B cell (primary cell): ENCODE data around the gene RAB31. TPM values are rescaled to one million over a fixed set of nuclear protein-coding genes. Genes with fewer than 3 reads are reported as not detected.

Source experiments
- ATAC-seq: fragments of 200-7000 bp; cut with Tn5 transposase; one replicate; pipeline ENCODE4 v1.10.0; 2021; ENCODE audit warnings: low read depth, mild to moderate bottlenecking, moderate number of reproducible peaks, moderate library complexity
- CTCF ChIA-PET: fragments of 350-600 bp; sonication (Branson Sonifier 250); formaldehyde crosslinking; loops from one replicate; lab custom pipeline; 2021; ENCODE audit warnings: antibody characterized with exemption, inconsistent platforms; lab: Charles Lee
- POLR2A ChIA-PET: fragments of 350-600 bp; sonication (Branson Sonifier 250); formaldehyde crosslinking; loops from one replicate; lab custom pipeline; 2021; ENCODE audit warnings: antibody characterized with exemption; lab: Charles Lee
- DNase-seq: peaks from one replicate; pipeline ENCODE4 v3.0.0; 2013
- H2AFZ ChIP-seq: 2 replicates; pipeline ENCODE4 v1.6.1; 2012; ENCODE audit warnings: mild to moderate bottlenecking, low read depth, low read length; ENCODE audit not compliant: insufficient read depth, poor library complexity, severe bottlenecking
- H3K27ac ChIP-seq, 2 donors: 1 replicate in 1 of 2; 2 replicates in 1 of 2; pipeline ENCODE4 v1.5.1; 2012 to 2013; ENCODE audit warnings: low read length in 2 of 2, mild to moderate bottlenecking in 2 of 2, moderate library complexity in 1 of 2
- H3K27me3 ChIP-seq, 4 experiments: fragments of 200-600 bp in 1 of 4; sonication (generic) in 1 of 4; replicated peaks in 1 of 4; 1 replicate in 2 of 4; 2 replicates in 2 of 4; pipeline versions ENCODE4 v1.6.1 to v1.7.0; 2013 to 2016; ENCODE audit warnings: low read length in 3 of 4, mild to moderate bottlenecking in 2 of 4, mixed read lengths in 1 of 4, moderate library complexity in 1 of 4; ENCODE audit not compliant: insufficient read depth in 4 of 4, control insufficient read depth in 3 of 4; ENCODE audit errors: control extremely low read depth in 1 of 4
- H3K36me3 ChIP-seq, 2 experiments: replicated peaks in 1 of 2; 1 replicate in 1 of 2; 2 replicates in 1 of 2; pipeline versions ENCODE4 v1.6.1 to v1.7.1; 2013; ENCODE audit warnings: low read length in 1 of 2; ENCODE audit not compliant: insufficient read depth in 2 of 2, control insufficient read depth in 1 of 2; ENCODE audit errors: control extremely low read depth in 1 of 2, extremely low read depth in 1 of 2
- H3K4me1 ChIP-seq, 2 donors: fragments of 200-600 bp in 1 of 2; sonication (generic) in 1 of 2; 1 replicate in 1 of 2; 2 replicates in 1 of 2; pipeline versions ENCODE4 v1.5.1 to v1.6.1; 2013 to 2017; ENCODE audit warnings: low read length in 2 of 2; ENCODE audit not compliant: control insufficient read depth in 2 of 2, insufficient read depth in 2 of 2
- H3K4me2 ChIP-seq: replicated peaks from 2 replicates; pipeline ENCODE3; 2012; ENCODE audit warnings: mild to moderate bottlenecking, low read depth, low read length; ENCODE audit not compliant: poor library complexity, severe bottlenecking
- H3K4me3 ChIP-seq, 5 experiments: fragments of 200-600 bp in 1 of 5; sonication (generic) in 1 of 5; 1 replicate in 3 of 5; 2 replicates in 2 of 5; pipeline versions ENCODE4 v1.5.1 to v1.7.0; 2011 to 2016; ENCODE audit warnings: low read length in 4 of 5, mild to moderate bottlenecking in 4 of 5, low read depth in 2 of 5, control low read depth in 1 of 5, moderate library complexity in 1 of 5; ENCODE audit not compliant: insufficient read depth in 1 of 5; ENCODE audit errors: control extremely low read depth in 1 of 5, extremely low read depth in 1 of 5
- H3K79me2 ChIP-seq: fragments of 200-600 bp; sonication (generic); one replicate; pipeline ENCODE4 v1.6.0; 2016; ENCODE audit warnings: low read length; ENCODE audit not compliant: control insufficient read depth, insufficient read depth
- H3K9ac ChIP-seq: fragments of 200-600 bp; sonication (generic); 2 replicates; pipeline ENCODE4 v1.6.1; 2017; ENCODE audit warnings: mild to moderate bottlenecking, low read length, moderate library complexity
- H3K9me3 ChIP-seq, 3 donors: one replicate each; pipeline versions ENCODE4 v1.6.1 to v1.7.1; 2013; ENCODE audit warnings: low read length in 2 of 3; ENCODE audit not compliant: control insufficient read depth in 2 of 3, insufficient read depth in 1 of 3; ENCODE audit errors: control extremely low read depth in 1 of 3
- H4K20me1 ChIP-seq: 2 replicates; pipeline ENCODE4 v1.6.0; 2012; ENCODE audit warnings: mild to moderate bottlenecking, low read length; ENCODE audit not compliant: insufficient read depth, control insufficient read depth, poor library complexity, severe bottlenecking
- H3K27ac Mint-ChIP-seq: one replicate; pipeline ENCODE4 v1.8.0; 2021; ENCODE audit warnings: mixed read lengths
- H3K27me3 Mint-ChIP-seq: one replicate; pipeline ENCODE4 v1.8.0; 2021; ENCODE audit warnings: mixed read lengths
- H3K4me1 Mint-ChIP-seq: one replicate; pipeline ENCODE4 v1.8.0; 2021; ENCODE audit warnings: mixed read lengths
- H3K4me3 Mint-ChIP-seq: one replicate; pipeline ENCODE4 v1.8.0; 2021; ENCODE audit warnings: mixed read lengths
- H3K9me3 Mint-ChIP-seq: one replicate; pipeline ENCODE4 v1.8.0; 2022; ENCODE audit warnings: mixed read lengths; ENCODE audit not compliant: insufficient read depth
- EZH2 ChIP-seq: IDR thresholded peaks from 2 replicates; pipeline ENCODE4 v1.6.1; 2012; ENCODE audit warnings: borderline replicate concordance, low read depth, mild to moderate bottlenecking, moderate library complexity, low read length; ENCODE audit not compliant: insufficient read depth, poor library complexity, severe bottlenecking
- WGBS: methylation state at CpG from one replicate; pipeline ENCODE4 v1.1.5; 2013; ENCODE audit warnings: missing lambda C conversion rate; ENCODE audit not compliant: insufficient coverage; 5-methylcytosine and 5-hydroxymethylcytosine counted together
- intact Hi-C: fragments of 100-400 bp; cut with micrococcal nuclease; formaldehyde crosslinking; loops from one replicate; pipeline ENCODE4 v1.10.0; 2022
- polyA plus RNA-seq: library from polyadenylated mRNA; depleted of rRNA; stranded (reverse); fragments of >200 nt; gene quantifications from 2 replicates; pipeline ENCODE4 v1.2.3, GENCODE V29; 2012
- total RNA-seq, 2 donors: library from RNA; stranded (reverse); fragments of 120-200 nt in 1 of 2; gene quantifications; 1 replicate in 1 of 2; 2 replicates in 1 of 2; pipeline versions ENCODE4 v1.2.3 to v1.2.4, GENCODE V29; 2013 to 2022
- TF ChIP-seq, protein P1 (sequence below): fragments of 200-600 bp; IDR thresholded peaks from one replicate; pipeline ENCODE4 v1.8.0; 2022; ENCODE audit warnings: antibody characterized with exemption, mild to moderate bottlenecking

RAB31 gene
- total and polyA plus RNA-seq, 2 donors (not counting 1 experiment from before 2014, with no cell fraction given) = 15.5 to 44.6 TPM

DNA sequence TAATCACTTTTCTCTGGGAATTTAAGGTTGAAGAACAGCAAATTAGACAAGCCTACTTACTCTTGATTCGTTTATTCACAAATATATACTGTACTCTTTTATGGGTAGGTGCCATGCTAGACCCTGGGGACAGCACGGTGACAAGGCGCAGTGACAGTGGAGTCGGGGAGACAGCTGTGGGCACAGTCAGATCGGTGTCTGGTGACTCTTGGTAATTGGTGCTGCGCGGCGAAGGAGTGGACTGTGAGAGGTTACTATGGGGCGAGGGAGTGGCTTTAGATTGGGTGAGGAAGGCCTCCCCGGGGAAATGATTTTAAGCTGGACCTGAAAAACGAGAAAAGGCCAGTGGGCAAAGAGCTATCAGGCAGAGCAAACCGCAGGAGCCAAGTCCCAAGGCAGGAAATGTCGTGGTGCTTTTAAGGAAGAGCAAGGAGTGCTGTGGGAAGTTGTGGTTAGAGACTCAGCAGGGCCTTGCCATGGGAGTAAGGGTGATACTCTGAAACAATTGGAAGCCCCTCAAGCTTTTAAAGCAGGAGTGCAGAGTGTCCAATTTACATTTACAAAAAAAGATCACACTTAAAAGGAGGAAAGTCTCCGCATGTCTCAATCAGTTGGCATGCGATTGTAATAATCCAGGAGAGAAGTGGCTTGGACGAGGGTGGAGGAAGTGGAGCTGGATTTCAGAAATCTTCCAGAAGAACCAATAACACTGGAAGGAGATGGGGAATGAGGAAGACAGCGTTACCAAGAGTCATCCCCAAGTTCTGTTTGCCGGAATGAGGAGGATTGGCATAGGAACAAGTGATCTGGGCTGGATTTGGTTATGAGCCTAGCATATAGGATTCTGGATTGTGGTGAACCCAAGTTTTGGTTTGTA, 141.5 kb downstream of the RAB31 start:
- TF ChIP-seq, protein P1, sequence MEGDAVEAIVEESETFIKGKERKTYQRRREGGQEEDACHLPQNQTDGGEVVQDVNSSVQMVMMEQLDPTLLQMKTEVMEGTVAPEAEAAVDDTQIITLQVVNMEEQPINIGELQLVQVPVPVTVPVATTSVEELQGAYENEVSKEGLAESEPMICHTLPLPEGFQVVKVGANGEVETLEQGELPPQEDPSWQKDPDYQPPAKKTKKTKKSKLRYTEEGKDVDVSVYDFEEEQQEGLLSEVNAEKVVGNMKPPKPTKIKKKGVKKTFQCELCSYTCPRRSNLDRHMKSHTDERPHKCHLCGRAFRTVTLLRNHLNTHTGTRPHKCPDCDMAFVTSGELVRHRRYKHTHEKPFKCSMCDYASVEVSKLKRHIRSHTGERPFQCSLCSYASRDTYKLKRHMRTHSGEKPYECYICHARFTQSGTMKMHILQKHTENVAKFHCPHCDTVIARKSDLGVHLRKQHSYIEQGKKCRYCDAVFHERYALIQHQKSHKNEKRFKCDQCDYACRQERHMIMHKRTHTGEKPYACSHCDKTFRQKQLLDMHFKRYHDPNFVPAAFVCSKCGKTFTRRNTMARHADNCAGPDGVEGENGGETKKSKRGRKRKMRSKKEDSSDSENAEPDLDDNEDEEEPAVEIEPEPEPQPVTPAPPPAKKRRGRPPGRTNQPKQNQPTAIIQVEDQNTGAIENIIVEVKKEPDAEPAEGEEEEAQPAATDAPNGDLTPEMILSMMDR = no peak
- TF ChIP-seq EZH2 = no peak
- Histone ChIP-seq H3K27ac (no peak overlapping the region), H3K36me3 (peaks cover 0 to 23% of the 10 kb centered on the region in 2 experiments), H3K4me1 (no peaks in the 10 kb centered on the region), H2AFZ (no peak overlapping the region), H3K9ac (no peak overlapping the region), H4K20me1 (no peaks in the 10 kb centered on the region), H3K4me2 (no peak overlapping the region), H3K4me3 (no peak overlapping the region), H3K27me3 (no peaks in the 10 kb centered on the region), H3K9me3 (no peaks in the 10 kb centered on the region), H3K79me2 (no peaks in the 10 kb centered on the region)
- WGBS = 35% methylated on average over 16 of the region's 18 CpGs
- ChIA-PET POLR2A (no interaction called here), CTCF (no interaction called here)
- H3K9me3 Mint-ChIP-seq = no peaks in the 10 kb centered on the region
- no peaks in the 10 kb centered on the region for H3K4me1 Mint-ChIP-seq
- intact Hi-C loops = no loop called here
- no peaks in the 10 kb centered on the region for H3K27me3 Mint-ChIP-seq
- ATAC-seq = no peak
- no peak overlapping the region for H3K27ac Mint-ChIP-seq
- DNase-seq = no peak
- H3K4me3 Mint-ChIP-seq = no peak overlapping the region

DNA sequence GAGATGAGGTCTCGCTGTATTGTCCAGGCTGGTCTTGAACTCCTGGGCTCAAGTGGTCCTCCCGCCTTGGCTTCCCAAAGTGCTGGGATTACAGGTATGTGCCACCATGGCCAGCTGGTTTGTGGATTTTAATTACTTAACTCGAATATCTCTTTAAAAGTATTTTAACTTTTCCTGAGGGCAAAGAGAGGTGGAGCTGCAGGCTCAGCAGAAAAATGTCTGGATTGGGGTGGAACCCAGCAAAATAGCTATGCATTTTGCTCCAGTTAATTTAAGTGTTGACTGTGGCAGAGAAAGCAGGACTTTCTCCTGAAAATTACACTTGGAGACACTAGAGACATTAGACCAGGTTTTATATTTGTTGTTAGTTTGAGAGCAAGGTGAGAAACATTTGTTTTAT, 142.2 kb downstream of the RAB31 start:
- 100% methylated on average over 1 of the region's 3 CpGs for WGBS
- TF ChIP-seq, protein P1 = no peak
- TF ChIP-seq EZH2 = no peak
- no peaks in the 10 kb centered on the region for H3K27me3 Mint-ChIP-seq

More for the DNA sequence above, 142.2 kb downstream of the RAB31 start:
- no peaks in the 10 kb centered on the region for H3K4me1 ChIP-seq
- no peak overlapping the region for H2AFZ ChIP-seq
- H3K9ac ChIP-seq = no peak overlapping the region
- CTCF ChIA-PET = no interaction called here
- H3K27ac ChIP-seq = no peak overlapping the region
- intact Hi-C loops = no loop called here
- no peak for ATAC-seq
- Mint-ChIP-seq H3K4me1 (peaks cover 1% of the 10 kb centered on the region), H3K27ac (no peak overlapping the region), H3K4me3 (no peak overlapping the region), H3K9me3 (no peaks in the 10 kb centered on the region)
- H3K27me3 ChIP-seq = no peaks in the 10 kb centered on the region
- H4K20me1 ChIP-seq = no peaks in the 10 kb centered on the region
- H3K36me3 ChIP-seq = peaks cover 0 to 20% of the 10 kb centered on the region in 2 experiments
- no peak for DNase-seq
- POLR2A ChIA-PET = no interaction called here
- H3K79me2 ChIP-seq = no peaks in the 10 kb centered on the region
- no peaks in the 10 kb centered on the region for H3K9me3 ChIP-seq
- no peak overlapping the region for H3K4me3 ChIP-seq
- H3K4me2 ChIP-seq = no peak overlapping the region
